Endodermal cell (in vitro differentiated cells): ENCODE data around the gene PSMD13. TPM values are rescaled to one million over a fixed set of nuclear protein-coding genes. Genes with fewer than 3 reads are reported as not detected.
"Not testable (repeated sequence)": the region's sequence is repeated elsewhere in the genome, so short reads cannot be mapped to it uniquely, and the experiment has no call there.

Experiments
- DNase-seq: peaks from one replicate; pipeline ENCODE4 v3.0.0-alpha.2; 2017
- H3K27ac ChIP-seq: 2 replicates; pipeline ENCODE4 v1.5.1; 2013; ENCODE audit warnings: mild to moderate bottlenecking, low read depth, low read length, moderate library complexity
- H3K27me3 ChIP-seq: 2 replicates; pipeline ENCODE4 v1.6.1; 2013; ENCODE audit warnings: mild to moderate bottlenecking, low read length, moderate library complexity; ENCODE audit not compliant: insufficient read depth, control insufficient read depth, poor library complexity, severe bottlenecking
- H3K36me3 ChIP-seq: 2 replicates; pipeline ENCODE4 v1.7.0; 2013; ENCODE audit warnings: mild to moderate bottlenecking, low read length, moderate library complexity; ENCODE audit not compliant: control insufficient read depth, insufficient read depth
- H3K4me1 ChIP-seq: one replicate; pipeline ENCODE4 v1.7.0; 2013; ENCODE audit warnings: low read length; ENCODE audit not compliant: control insufficient read depth, insufficient read depth
- H3K4me3 ChIP-seq: 2 replicates; pipeline ENCODE4 v1.5.1; 2013; ENCODE audit warnings: mild to moderate bottlenecking, low read length, moderate library complexity
- H3K9ac ChIP-seq: 2 replicates; pipeline ENCODE4 v1.6.1; 2013; ENCODE audit warnings: mild to moderate bottlenecking, low read length, moderate library complexity; ENCODE audit not compliant: poor library complexity, severe bottlenecking; ENCODE audit errors: extremely low read depth
- H3K9me3 ChIP-seq: 2 replicates; pipeline ENCODE4 v1.6.1; 2013; ENCODE audit warnings: mild to moderate bottlenecking, low read length, moderate library complexity; ENCODE audit not compliant: control insufficient read depth
- H3K27ac Mint-ChIP-seq: 2 replicates; pipeline ENCODE4 v1.8.0; 2020; ENCODE audit warnings: mixed read lengths
- H3K27me3 Mint-ChIP-seq: 2 replicates; pipeline ENCODE4 v1.8.0; 2021; ENCODE audit warnings: mild to moderate bottlenecking, mixed read lengths; ENCODE audit not compliant: insufficient read depth
- H3K36me3 Mint-ChIP-seq: 2 replicates; pipeline ENCODE4 v1.8.0; 2020; ENCODE audit warnings: low read depth, mixed read lengths
- H3K4me1 Mint-ChIP-seq: 2 replicates; pipeline ENCODE4 v1.8.0; 2020; ENCODE audit warnings: mixed read lengths
- H3K4me3 Mint-ChIP-seq: 2 replicates; pipeline ENCODE4 v1.8.0; 2020; ENCODE audit warnings: mild to moderate bottlenecking, moderate library complexity, mixed read lengths
- H3K9me3 Mint-ChIP-seq: 2 replicates; pipeline ENCODE4 v1.8.0; 2020; ENCODE audit warnings: mild to moderate bottlenecking, mixed read lengths
- WGBS, 2 experiments: methylation state at CpG; one replicate each; pipeline versions ENCODE4 v1.1.5 to v1.1.7; 2013; ENCODE audit warnings: missing lambda C conversion rate in 2 of 2, mixed read lengths in 1 of 2; ENCODE audit not compliant: insufficient coverage in 1 of 2, insufficient read length in 1 of 2; 5-methylcytosine and 5-hydroxymethylcytosine counted together
- long read RNA-seq, 4 experiments: library from polyadenylated mRNA in 2 of 4; library from RNA in 1 of 4; library from capped mRNA in 1 of 4; stranded (forward) in 3 of 4; unstranded in 1 of 4; transcript quantifications; one replicate each; pipeline ENCODE4 v2.0.0, GENCODE V29; 2020 to 2021; ENCODE audit warnings: inconsistent platforms in 1 of 4
- polyA plus RNA-seq, 2 experiments: library from polyadenylated mRNA; stranded (reverse); fragments of 50-300 nt; gene quantifications; one replicate each; pipeline ENCODE4 v1.2.3, GENCODE V29; 2013
- total RNA-seq, 2 donors: library from RNA; stranded (reverse); fragmentation: NEBNext Ultra II Directional in 1 of 2; extraction: Animal tissue kit (Norgen Biotek cat#: 25700) in 1 of 2; gene quantifications; 2 replicates in 1 of 2; 3 replicates in 1 of 2; pipeline ENCODE4 v1.2.1, GENCODE V29; 2021
- TF ChIP-seq, protein P1 (sequence below): fragments of 200-600 bp; sonication (generic); conservative IDR thresholded peaks from 2 replicates; pipeline ENCODE4 v1.5.0; 2021; ENCODE audit warnings: antibody characterized with exemption, mild to moderate bottlenecking

The PSMD13 gene
- 100 to 1,000 TPM; 120 to 134 TPM for total RNA-seq
- 151 TPM for polyA plus RNA-seq (2013, experiment 1 of 2)
- polyA plus RNA-seq (2013, experiment 2 of 2) = 145 TPM
- long read RNA-seq, experiment 1, transcript PSMD13-212 (13 exons, 1,991 nt) = major isoform, 29 of 46 reads
- long read RNA-seq, experiment 1, partial matches to known transcripts = 6 of 46 reads
- long read RNA-seq, experiment 1, other reads (novel, unspliced or antisense) = 5 of 46 reads
- long read RNA-seq, experiment 2, transcript PSMD13-212 (13 exons, 1,991 nt) = major isoform, 129 of 147 reads
- long read RNA-seq, experiment 2, partial matches to known transcripts = 7 of 147 reads
- long read RNA-seq, experiment 2, other reads (novel, unspliced or antisense) = 7 of 147 reads
- long read RNA-seq, experiment 3, transcript PSMD13-202 (12 exons, 1,489 nt) = minor isoform, 7 of 654 reads
- long read RNA-seq, experiment 3, transcript PSMD13-212 (13 exons, 1,991 nt) = major isoform, 617 of 654 reads
- long read RNA-seq, experiment 3, partial matches to known transcripts = 2 of 654 reads
- long read RNA-seq, experiment 3, other reads (novel, unspliced or antisense) = 22 of 654 reads
- long read RNA-seq, experiment 4, transcript PSMD13-202 (12 exons, 1,489 nt) = minor isoform, 5 of 415 reads
- long read RNA-seq, experiment 4, transcript PSMD13-203 (11 exons, 1,591 nt) = minor isoform, 5 of 415 reads
- long read RNA-seq, experiment 4, transcript PSMD13-212 (13 exons, 1,991 nt) = major isoform, 381 of 415 reads
- long read RNA-seq, experiment 4, transcript PSMD13-210 (2 exons, 507 nt) = minor isoform, 6 of 415 reads
- long read RNA-seq, experiment 4, partial matches to known transcripts = 6 of 415 reads
- long read RNA-seq, experiment 4, other reads (novel, unspliced or antisense) = 9 of 415 reads

DNA sequence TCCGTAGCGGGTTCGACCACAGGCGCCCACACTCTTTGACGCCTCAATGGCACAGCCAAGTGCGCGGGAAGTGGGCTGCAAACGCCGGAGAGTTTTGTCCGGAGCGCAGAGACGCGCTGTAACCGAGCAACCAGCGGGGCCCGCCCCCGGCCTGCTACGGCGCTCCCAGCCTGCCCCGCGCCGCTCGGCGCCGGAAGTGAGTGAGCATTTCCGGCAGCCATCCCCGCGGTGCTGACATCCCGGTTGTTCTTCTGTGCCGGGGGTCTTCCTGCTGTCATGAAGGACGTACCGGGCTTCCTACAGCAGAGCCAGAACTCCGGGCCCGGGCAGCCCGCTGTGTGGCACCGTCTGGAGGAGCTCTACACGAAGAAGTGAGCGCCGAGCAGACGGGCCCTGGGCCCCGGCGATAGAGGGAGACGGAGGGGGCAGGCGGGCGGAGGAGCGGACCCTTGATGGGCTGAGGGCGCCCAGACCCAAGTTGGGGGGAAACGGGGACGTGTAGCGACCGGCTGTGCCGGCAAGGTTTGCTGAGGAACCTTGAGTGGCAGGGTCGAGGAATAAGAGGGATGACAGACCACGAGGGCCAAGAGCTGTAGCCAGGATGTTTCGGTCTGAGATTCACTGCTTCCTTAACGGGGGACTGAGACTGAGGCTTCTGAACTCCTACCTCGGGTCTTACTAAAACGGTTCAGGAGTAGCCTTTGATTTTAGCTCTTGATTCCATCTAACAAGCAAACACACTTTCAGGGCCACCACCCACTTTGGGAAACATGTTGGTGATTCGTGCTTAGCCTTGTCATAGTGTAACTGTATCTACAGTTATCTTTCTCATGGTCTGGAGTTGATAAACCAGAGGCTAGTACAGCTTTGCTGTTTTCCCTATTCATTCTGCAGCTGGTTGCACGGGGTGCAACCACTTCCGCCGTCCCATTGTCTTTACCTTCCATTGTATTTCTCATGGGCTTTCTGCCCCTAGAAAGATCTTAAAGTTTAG is at the start of gene PSMD13:
PSMD13 (plus strand) TSS at position 203 of the 994 bp plus-strand sequence; CDS start at position 277, 74 bp downstream.
- DNase-seq = peak; percentile 92
- H3K27ac Mint-ChIP-seq = peak within 1 kb of the TSS; percentile 96

DNA sequence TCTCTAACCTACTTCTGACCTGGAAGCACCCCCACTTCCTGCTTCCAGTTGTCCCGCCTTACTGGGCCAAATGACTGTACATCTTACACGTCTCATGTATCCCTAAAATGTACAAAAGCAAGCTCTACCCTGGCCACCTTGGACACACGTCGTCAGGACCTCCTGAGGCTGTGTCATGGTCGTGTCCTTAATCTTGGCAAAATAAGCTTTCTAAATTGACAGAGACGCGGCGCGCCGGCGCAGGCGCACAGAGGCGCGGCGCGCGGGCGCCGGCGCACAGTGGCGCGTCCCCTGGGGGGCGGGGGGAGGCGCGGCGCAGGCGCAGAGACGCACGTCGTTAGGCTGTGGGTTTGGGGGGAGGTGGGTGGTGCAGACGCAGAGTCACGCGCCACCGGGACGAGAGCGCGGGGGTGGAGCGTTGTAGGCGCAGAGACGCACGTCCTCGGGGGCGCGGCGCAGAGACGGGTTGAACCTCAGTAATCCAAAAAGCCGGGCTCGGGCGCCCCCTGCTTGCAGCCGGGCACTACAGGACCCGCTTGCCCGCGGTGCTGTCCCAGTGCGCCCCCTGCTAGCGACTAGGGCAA is 47.5 kb upstream of the PSMD13 start:
- not testable (repeated sequence) for H3K4me1 ChIP-seq, H3K36me3 Mint-ChIP-seq, H3K4me1 Mint-ChIP-seq, H3K9ac ChIP-seq, H3K27me3 Mint-ChIP-seq, H3K27me3 ChIP-seq, H3K4me3 ChIP-seq, H3K27ac ChIP-seq, H3K9me3 Mint-ChIP-seq, H3K9me3 ChIP-seq, H3K4me3 Mint-ChIP-seq, H3K36me3 ChIP-seq, H3K27ac Mint-ChIP-seq
- WGBS, 2 experiments = 86 to 89% methylated on average over 15 to 19 of the region's 55 CpGs
- peak; percentile 25 for DNase-seq

More for the DNA sequence above, at the start of gene PSMD13:
- no peaks in the 10 kb centered on the region for H3K9me3 ChIP-seq
- TF ChIP-seq, protein P1, sequence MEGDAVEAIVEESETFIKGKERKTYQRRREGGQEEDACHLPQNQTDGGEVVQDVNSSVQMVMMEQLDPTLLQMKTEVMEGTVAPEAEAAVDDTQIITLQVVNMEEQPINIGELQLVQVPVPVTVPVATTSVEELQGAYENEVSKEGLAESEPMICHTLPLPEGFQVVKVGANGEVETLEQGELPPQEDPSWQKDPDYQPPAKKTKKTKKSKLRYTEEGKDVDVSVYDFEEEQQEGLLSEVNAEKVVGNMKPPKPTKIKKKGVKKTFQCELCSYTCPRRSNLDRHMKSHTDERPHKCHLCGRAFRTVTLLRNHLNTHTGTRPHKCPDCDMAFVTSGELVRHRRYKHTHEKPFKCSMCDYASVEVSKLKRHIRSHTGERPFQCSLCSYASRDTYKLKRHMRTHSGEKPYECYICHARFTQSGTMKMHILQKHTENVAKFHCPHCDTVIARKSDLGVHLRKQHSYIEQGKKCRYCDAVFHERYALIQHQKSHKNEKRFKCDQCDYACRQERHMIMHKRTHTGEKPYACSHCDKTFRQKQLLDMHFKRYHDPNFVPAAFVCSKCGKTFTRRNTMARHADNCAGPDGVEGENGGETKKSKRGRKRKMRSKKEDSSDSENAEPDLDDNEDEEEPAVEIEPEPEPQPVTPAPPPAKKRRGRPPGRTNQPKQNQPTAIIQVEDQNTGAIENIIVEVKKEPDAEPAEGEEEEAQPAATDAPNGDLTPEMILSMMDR = no peak
- peak within 1 kb of the TSS; percentile 88 for H3K9ac ChIP-seq
- Mint-ChIP-seq H3K36me3 (peaks cover 34% of the 10 kb centered on the region), H3K4me3 (peak within 1 kb of the TSS; percentile 94), H3K27me3 (peaks cover 2% of the 10 kb centered on the region), H3K4me1 (peaks cover 4% of the 10 kb centered on the region), H3K9me3 (no peaks in the 10 kb centered on the region)
- WGBS, 2 experiments = 1% methylated on average over 30 to 62 of the region's 62 CpGs
- peaks cover 3% of the 10 kb centered on the region for H3K4me1 ChIP-seq
- peaks cover 28% of the 10 kb centered on the region for H3K36me3 ChIP-seq
- no peaks in the 10 kb centered on the region for H3K27me3 ChIP-seq
- H3K27ac ChIP-seq = peak within 1 kb of the TSS; percentile 92
- peak within 1 kb of the TSS; percentile 98 for H3K4me3 ChIP-seq

DNA sequence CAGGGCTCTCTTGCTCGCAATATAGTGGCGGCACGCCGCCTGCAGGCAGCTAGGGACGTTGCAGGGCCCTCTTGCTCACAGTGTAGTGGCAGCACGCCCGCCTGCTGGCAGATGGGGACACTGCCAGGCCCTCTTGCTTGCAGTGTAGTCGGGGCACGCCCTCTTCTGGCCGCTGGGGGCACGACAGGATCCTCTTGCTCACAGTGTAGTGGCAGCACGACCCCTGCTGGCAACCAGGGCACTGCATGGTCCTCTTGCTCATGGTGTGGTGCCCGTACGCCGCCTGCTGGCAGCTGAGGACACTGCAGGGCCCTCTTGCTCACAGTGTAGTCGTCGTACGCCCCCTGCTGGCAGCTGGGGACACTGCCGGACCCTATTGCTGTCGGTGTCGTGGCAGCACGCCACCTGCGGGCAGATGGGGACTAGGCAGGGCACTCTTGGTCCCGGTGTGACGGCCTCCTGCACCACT is 46.9 kb upstream of the PSMD13 start:
- not testable (repeated sequence) for H3K4me3 Mint-ChIP-seq, H3K4me3 ChIP-seq, H3K27me3 ChIP-seq, H3K4me1 Mint-ChIP-seq, H3K27ac ChIP-seq, H3K36me3 ChIP-seq, H3K9me3 Mint-ChIP-seq, H3K27me3 Mint-ChIP-seq, H3K27ac Mint-ChIP-seq, H3K4me1 ChIP-seq, H3K9me3 ChIP-seq, H3K36me3 Mint-ChIP-seq, DNase-seq, H3K9ac ChIP-seq
- TF ChIP-seq, protein P1 = peak; percentile 48
- WGBS, 2 experiments = 84 to 85% methylated on average over 4 to 7 of the region's 25 CpGs

DNA sequence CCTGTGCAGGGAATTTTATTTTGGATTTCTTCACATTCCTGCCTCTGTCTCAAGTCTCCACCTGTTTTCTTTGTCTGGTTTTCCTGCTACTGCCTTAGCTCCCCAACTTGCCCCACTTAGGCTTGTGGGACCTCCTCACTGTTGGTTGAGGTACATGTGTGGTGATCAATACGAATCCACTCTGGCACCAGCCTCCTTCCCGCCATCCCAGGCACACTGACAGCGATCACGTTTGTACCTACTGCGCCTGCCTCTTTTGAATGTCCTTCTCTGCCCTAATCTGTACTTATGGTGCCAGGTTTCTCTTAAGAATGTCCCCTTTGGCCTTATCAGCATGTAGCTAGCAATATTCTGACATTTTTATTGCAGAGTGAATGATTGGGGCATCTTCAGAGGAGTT is 46.2 kb upstream of the PSMD13 start:
- not testable (repeated sequence) for H3K9me3 Mint-ChIP-seq, H3K4me3 ChIP-seq, DNase-seq, H3K27ac Mint-ChIP-seq, H3K27me3 ChIP-seq, H3K4me3 Mint-ChIP-seq, H3K9ac ChIP-seq, H3K36me3 Mint-ChIP-seq, H3K4me1 ChIP-seq, H3K4me1 Mint-ChIP-seq, H3K27ac ChIP-seq, H3K27me3 Mint-ChIP-seq, H3K36me3 ChIP-seq, H3K9me3 ChIP-seq
- WGBS, 2 experiments = 95% methylated on average over 5 of the region's 5 CpGs; no CpG with 5 or more reads in 1 of the 2 experiments
